Measurements from ENCODE around the gene MAP2K1. TPM values are rescaled to one million over a fixed set of nuclear protein-coding genes. Genes with fewer than 3 reads are reported as not detected.

Gene MAP2K1
- total RNA-seq, 1 donor from 2014 or later = 44.5 TPM

- no peaks in the 10 kb centered on the region for H3K36me3 ChIP-seq
- peaks cover 22% of the 10 kb centered on the region for H3K4me1 ChIP-seq
- no peak overlapping the region for H3K27ac ChIP-seq
- no peaks in the 10 kb centered on the region for H3K9me3 ChIP-seq
- no peak overlapping the region for H3K4me3 ChIP-seq
- no peak for DNase-seq
- H3K27me3 ChIP-seq = no peaks in the 10 kb centered on the region
- intact Hi-C loops (cut with DNase I) = no loop called here
- ATAC-seq = peak; percentile 68
- no peak for TF ChIP-seq CTCF (IDR thresholded peaks at IDR 0.05)
Observed at GRCh38 chr15:66411190-66411589, 24.5 kb downstream of the MAP2K1 start.

GRCh38 chr15:66412220-66412619, 25.5 kb downstream of the MAP2K1 start:
- DNase-seq = no peak
- Histone ChIP-seq H3K36me3 (no peaks in the 10 kb centered on the region), H3K27ac (no peak overlapping the region), H3K27me3 (no peaks in the 10 kb centered on the region), H3K4me1 (peaks cover 19% of the 10 kb centered on the region), H3K4me3 (no peak overlapping the region), H3K9me3 (no peaks in the 10 kb centered on the region)
- TF ChIP-seq CTCF (IDR thresholded peaks at IDR 0.05) = no peak
- intact Hi-C loops (cut with DNase I) = no loop called here
- no peak for ATAC-seq

GRCh38 chr15:66413579-66413978, 26.9 kb downstream of the MAP2K1 start:
- no peaks in the 10 kb centered on the region for H3K9me3 ChIP-seq
- H3K4me3 ChIP-seq = no peak overlapping the region
- DNase-seq = no peak
- no peak overlapping the region for H3K27ac ChIP-seq
- H3K4me1 ChIP-seq = peaks cover 27% of the 10 kb centered on the region
- ATAC-seq = no peak
- H3K27me3 ChIP-seq = no peaks in the 10 kb centered on the region
- no peaks in the 10 kb centered on the region for H3K36me3 ChIP-seq
- intact Hi-C loops (cut with DNase I) = no loop called here
- no peak for TF ChIP-seq CTCF (IDR thresholded peaks at IDR 0.05)

GRCh38 chr15:66415360-66415759, 28.6 kb downstream of the MAP2K1 start:
- Histone ChIP-seq H3K36me3 (no peaks in the 10 kb centered on the region), H3K27ac (no peak overlapping the region), H3K27me3 (no peaks in the 10 kb centered on the region), H3K9me3 (no peaks in the 10 kb centered on the region), H3K4me3 (no peak overlapping the region), H3K4me1 (peaks cover 27% of the 10 kb centered on the region)
- intact Hi-C loops (cut with DNase I) = no loop called here
- ATAC-seq = no peak
- no peak for TF ChIP-seq CTCF (IDR thresholded peaks at IDR 0.05)
- DNase-seq = no peak

- ATAC-seq = no peak
- H3K9me3 ChIP-seq = no peaks in the 10 kb centered on the region
- H3K4me1 ChIP-seq = peaks cover 9% of the 10 kb centered on the region
- H3K27me3 ChIP-seq = no peaks in the 10 kb centered on the region
- H3K4me3 ChIP-seq = peak overlapping the region; percentile 23
- H3K27ac ChIP-seq = no peak overlapping the region
- intact Hi-C loops (cut with DNase I) = no loop called here
- TF ChIP-seq CTCF (IDR thresholded peaks at IDR 0.05) = no peak
- DNase-seq = no peak
- no peaks in the 10 kb centered on the region for H3K36me3 ChIP-seq
Observed at GRCh38 chr15:66417736-66418135, 31.0 kb downstream of the MAP2K1 start.

GRCh38 chr15:66419471-66419870, 32.8 kb downstream of the MAP2K1 start:
- intact Hi-C loops (cut with DNase I) = no loop called here

More at GRCh38 chr15:66419471-66419870, 32.8 kb downstream of the MAP2K1 start:
- Histone ChIP-seq H3K9me3 (no peaks in the 10 kb centered on the region), H3K36me3 (no peaks in the 10 kb centered on the region), H3K4me1 (peaks cover 9% of the 10 kb centered on the region), H3K4me3 (no peak overlapping the region), H3K27ac (no peak overlapping the region), H3K27me3 (no peaks in the 10 kb centered on the region)
- DNase-seq = no peak
- no peak for TF ChIP-seq CTCF (IDR thresholded peaks at IDR 0.05)
- no peak for ATAC-seq
